ENCODE measurements around the gene TAF8. TPM values are rescaled to one million over a fixed set of nuclear protein-coding genes. Genes with fewer than 3 reads are reported as not detected.

TAF8 gene
- total RNA-seq, 4 donors from 2014 or later: 15.3 to 36.2 (median 21.8) TPM

- intact Hi-C loops (cut with DNase I; ENCODE audit: low total_unique reads): no loop called here
- in situ Hi-C loops (cut with MboI; ENCODE audit: low pct_ligation_motif_present in 1 of 4, low pct_unique_long_range_greater_than_20kb in 1 of 4, low sequenced_read_pairs in 3 of 4): loop anchor here in 2 of 4 donors (5.0 to 25.0 kb wide), 2 partner anchors 82 to 452 kb away; no protein-coding TSS in a partner anchor
- TF ChIP-seq CTCF (IDR thresholded peaks at IDR 0.05) (peak in 1 of 5 experiments; percentile 11), EP300 (IDR thresholded peaks at IDR 0.05; ENCODE audit: low read depth) (no peak)
Observed at GRCh38 chr6:42084889-42085288, 34.6 kb downstream of the TAF8 start.

GRCh38 chr6:42086046-42087035 lies 36.0 kb downstream of the TAF8 start:
- Histone ChIP-seq H3K4me3 (no peak overlapping the region), H3K27ac (no peak overlapping the region), H3K4me1 (no peaks in the 10 kb centered on the region), H3K36me3 (no peaks in the 10 kb centered on the region), H3K27me3 (no peaks in the 10 kb centered on the region), H3K9me3 (no peaks in the 10 kb centered on the region)
- WGBS, 2 donors (ENCODE audit: low coverage in 1 of 2): 90 to 93% methylated on average over 4 to 22 of the region's 22 CpGs
- DNase-seq: no peak
- TF ChIP-seq CTCF (IDR thresholded peaks at IDR 0.05) (peak in 3 of 5 experiments; percentile 7 to 28 (median 22)), EP300 (IDR thresholded peaks at IDR 0.05; ENCODE audit: low read depth) (no peak)
- intact Hi-C loops (cut with DNase I; ENCODE audit: low total_unique reads) (no loop called here), in situ Hi-C loops (cut with MboI; ENCODE audit: low pct_ligation_motif_present in 1 of 4, low pct_unique_long_range_greater_than_20kb in 1 of 4, low sequenced_read_pairs in 3 of 4) (loop anchor here in 2 of 4 donors (5.0 to 25.0 kb wide), 2 partner anchors 81 to 451 kb away; no protein-coding TSS in a partner anchor)

More at GRCh38 chr6:42084889-42085288, 34.6 kb downstream of the TAF8 start:
- no peak for DNase-seq
- no peak overlapping the region for H3K4me3 ChIP-seq
- peaks cover 0 to 3% (median 0%) of the 10 kb centered on the region in 4 donors for H3K36me3 ChIP-seq
- no peaks in the 10 kb centered on the region for H3K9me3 ChIP-seq
- no peaks in the 10 kb centered on the region for H3K4me1 ChIP-seq
- WGBS, 2 donors (ENCODE audit: low coverage in 1 of 2): 88 to 90% methylated on average over 3 to 5 of the region's 5 CpGs
- no peak overlapping the region for H3K27ac ChIP-seq
- H3K27me3 ChIP-seq: no peaks in the 10 kb centered on the region

DNA sequence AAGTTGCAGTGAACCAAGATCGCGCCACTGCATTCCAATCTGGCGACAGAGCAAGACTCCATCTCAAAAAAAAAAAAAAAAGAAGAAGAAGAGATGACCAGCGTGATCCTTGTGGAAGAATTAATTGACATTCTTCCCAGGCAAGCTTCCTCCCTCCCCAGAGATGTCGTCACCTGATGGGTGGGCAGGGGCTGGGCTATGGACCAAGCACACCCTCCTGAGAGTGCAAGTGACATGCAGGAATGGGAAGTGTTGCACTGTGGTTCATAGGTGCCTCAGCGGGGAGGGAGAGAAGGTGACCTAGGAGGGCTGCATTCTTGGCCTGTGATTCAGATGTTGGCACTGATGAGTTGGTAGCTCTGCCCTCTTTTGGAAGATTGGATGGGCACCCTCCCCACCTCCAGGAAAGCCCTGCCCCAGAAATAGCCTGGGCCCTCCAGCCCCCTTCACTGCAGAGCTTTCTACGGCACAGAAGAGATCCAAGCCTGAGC lies 37.8 kb downstream of the TAF8 start:
- no peak for TF ChIP-seq EP300 (IDR thresholded peaks at IDR 0.05; ENCODE audit: low read depth)
- no peak for TF ChIP-seq POLR2A (IDR thresholded peaks at IDR 0.05)
- no peak for TF ChIP-seq CTCF (IDR thresholded peaks at IDR 0.05)
- no peak for TF ChIP-seq POLR2AphosphoS5 (IDR thresholded peaks at IDR 0.05)
- Histone ChIP-seq H3K9me3 (no peaks in the 10 kb centered on the region), H3K27me3 (no peaks in the 10 kb centered on the region), H3K4me3 (no peak overlapping the region), H3K27ac (no peak overlapping the region), H3K4me1 (no peaks in the 10 kb centered on the region), H3K36me3 (no peaks in the 10 kb centered on the region)
- intact Hi-C loops (cut with DNase I; ENCODE audit: low total_unique reads) (no loop called here), in situ Hi-C loops (cut with MboI; ENCODE audit: low pct_ligation_motif_present in 1 of 4, low pct_unique_long_range_greater_than_20kb in 1 of 4, low sequenced_read_pairs in 3 of 4) (loop anchor here in 2 of 4 donors (5.0 to 25.0 kb wide), 2 partner anchors 79 to 449 kb away; no protein-coding TSS in a partner anchor)
- no peak for DNase-seq
- 89% methylated on average over 7 of the region's 7 CpGs; no CpG with 5 or more reads in 1 of the 2 donors for WGBS, 2 donors (ENCODE audit: low coverage in 1 of 2)
